ENCODE results near the gene OR5B3. TPM values are rescaled to one million over a fixed set of nuclear protein-coding genes. Genes with fewer than 3 reads are reported as not detected.
A peak's percentile ranks its signal among the peaks of the same experiment; 100 is the strongest.

Gene OR5B3
- total and polyA plus RNA-seq, 2 of the 13 experiments (the other 11 are each of a cell fraction or from before 2014, with no cell fraction given), result not detected

DNA sequence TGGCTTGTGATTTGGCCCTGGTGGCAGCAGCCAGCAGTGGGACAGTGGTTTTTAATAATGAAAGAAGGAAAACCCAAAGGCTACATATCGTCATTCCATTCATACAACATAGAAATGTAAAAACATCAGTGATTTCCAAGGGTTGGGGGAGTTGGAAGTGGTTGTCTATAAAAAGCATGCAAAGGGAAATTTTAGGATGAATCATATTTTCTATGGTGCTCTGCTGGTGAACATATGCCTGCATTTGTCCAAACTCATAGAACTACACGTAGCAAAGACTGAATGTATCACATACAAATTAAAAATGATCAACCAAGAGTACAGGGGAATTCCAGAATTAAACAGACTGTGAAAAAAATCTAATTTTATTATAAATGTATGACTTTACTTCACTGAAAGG, 11.1 kb downstream of the OR5B3 start:
- Histone ChIP-seq H3K4me2 (ENCODE audit: low read depth, low read length) (no peak overlapping the region), H3K4me1 (ENCODE audit: insufficient read depth, low read length) (no peaks in the 10 kb centered on the region), H3K4me3 (replicated peaks in 1 of 3; ENCODE audit: insufficient read depth in 1 of 3, low read depth in 2 of 3, low read length in 3 of 3) (no peak overlapping the region), H4K20me1 (ENCODE audit: insufficient read depth, low read length) (no peaks in the 10 kb centered on the region), H3K27me3 (ENCODE audit: control insufficient read depth in 1 of 2, insufficient read depth in 2 of 2, low read length in 2 of 2) (no peaks in the 10 kb centered on the region), H3K9me3 (ENCODE audit: low read length) (peaks cover 13% of the 10 kb centered on the region; the same call in 1 of the 2 replicates), H2AFZ (ENCODE audit: low read length) (no peak overlapping the region), H3K27ac (ENCODE audit: extremely low read length, insufficient read depth, low read length) (no peak overlapping the region), H3K9ac (ENCODE audit: insufficient read depth, low read depth, low read length) (no peak overlapping the region), H3K36me3 (replicated peaks in 1 of 2; ENCODE audit: control insufficient read depth in 1 of 2, insufficient read depth in 2 of 2, low read length in 2 of 2) (no peaks in the 10 kb centered on the region), H3K79me2 (ENCODE audit: insufficient read depth, low read length) (no peaks in the 10 kb centered on the region)
- intact Hi-C loops (cut with micrococcal nuclease; ENCODE audit: unreplicated experiment), result loop anchor here (10.0 kb wide), 1 partner anchor 119 kb away; no protein-coding TSS in a partner anchor
- DNase-seq (ENCODE audit: low spot score) (no peak), ATAC-seq (no peak), FAIRE-seq (no peak)
- in situ Hi-C loops (cut with HindIII; ENCODE audit: extremely low pct_ligation_motif_present, low pct_unique_long_range_greater_than_20kb), result no loop called here
- TF ChIP-seq SYNCRIP (IDR thresholded peaks at IDR 0.05; ENCODE audit: insufficient read depth, low read depth, low read length), result no peak
- no peak for TF ChIP-seq ZNF136 (CRISPR knock-in tag; IDR thresholded peaks at IDR 0.05; ENCODE audit: low read depth)
- TF ChIP-seq RNF2 (conservative IDR thresholded peaks at IDR 0.05; ENCODE audit: low read depth), result no peak
- WGBS (ENCODE audit: low lambda C conversion rate), result 16% methylated on average over 2 of the region's 2 CpGs
- POLR2A ChIA-PET, result no interaction called here
- BruUV-seq (replicated peaks), result no TSS peak
- CTCF ChIA-PET (ENCODE audit: low intra/inter-chr PET ratio, low total read pairs), result no interaction called here

DNA sequence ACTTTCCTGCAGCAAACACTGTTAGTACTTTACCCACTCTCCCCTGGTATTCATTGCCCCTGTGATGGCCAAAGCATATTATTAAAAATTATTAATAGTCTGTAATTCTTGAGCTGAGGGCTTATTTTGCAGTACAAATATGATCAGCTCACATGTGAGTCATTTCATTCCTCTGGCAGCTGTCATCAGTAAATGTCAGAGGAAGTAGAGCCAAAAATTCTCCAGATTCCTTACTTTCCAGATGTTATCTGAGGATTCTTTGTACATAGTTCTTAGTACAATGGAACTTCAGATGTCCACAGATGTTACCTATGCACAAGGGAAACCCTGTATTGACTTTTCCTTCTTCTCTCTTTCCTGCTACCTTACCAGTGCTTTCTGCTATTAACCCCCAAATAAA, 12.5 kb downstream of the OR5B3 start:
- Histone ChIP-seq H3K4me3 (replicated peaks in 1 of 3; ENCODE audit: insufficient read depth in 1 of 3, low read depth in 2 of 3, low read length in 3 of 3) (no peak overlapping the region), H3K27ac (ENCODE audit: extremely low read length, insufficient read depth, low read length) (no peak overlapping the region), H3K9me3 (ENCODE audit: low read length) (peaks cover 13% of the 10 kb centered on the region; the same call in 1 of the 2 replicates), H2AFZ (ENCODE audit: low read length) (no peak overlapping the region), H3K4me1 (ENCODE audit: insufficient read depth, low read length) (no peaks in the 10 kb centered on the region), H4K20me1 (ENCODE audit: insufficient read depth, low read length) (no peaks in the 10 kb centered on the region), H3K79me2 (ENCODE audit: insufficient read depth, low read length) (no peaks in the 10 kb centered on the region), H3K9ac (ENCODE audit: insufficient read depth, low read depth, low read length) (no peak overlapping the region), H3K27me3 (ENCODE audit: control insufficient read depth in 1 of 2, insufficient read depth in 2 of 2, low read length in 2 of 2) (no peaks in the 10 kb centered on the region), H3K4me2 (ENCODE audit: low read depth, low read length) (no peak overlapping the region), H3K36me3 (replicated peaks in 1 of 2; ENCODE audit: control insufficient read depth in 1 of 2, insufficient read depth in 2 of 2, low read length in 2 of 2) (no peaks in the 10 kb centered on the region)
- DNase-seq (ENCODE audit: low spot score) (peak; percentile 62), FAIRE-seq (no peak), ATAC-seq (no peak)
- ChIA-PET POLR2A (no interaction called here), CTCF (ENCODE audit: low intra/inter-chr PET ratio, low total read pairs) (no interaction called here)
- intact Hi-C loops (cut with micrococcal nuclease; ENCODE audit: unreplicated experiment) (loop anchor here (10.0 kb wide), 1 partner anchor 121 kb away; no protein-coding TSS in a partner anchor), in situ Hi-C loops (cut with HindIII; ENCODE audit: extremely low pct_ligation_motif_present, low pct_unique_long_range_greater_than_20kb) (no loop called here)
- TF ChIP-seq ZEB1 (IDR thresholded peaks at IDR 0.05; ENCODE audit: insufficient replicate concordance, low read depth) (no peak), NKX3-1 (CRISPR knock-in tag; IDR thresholded peaks at IDR 0.05) (no peak)
- TF ChIP-seq, protein P1, sequence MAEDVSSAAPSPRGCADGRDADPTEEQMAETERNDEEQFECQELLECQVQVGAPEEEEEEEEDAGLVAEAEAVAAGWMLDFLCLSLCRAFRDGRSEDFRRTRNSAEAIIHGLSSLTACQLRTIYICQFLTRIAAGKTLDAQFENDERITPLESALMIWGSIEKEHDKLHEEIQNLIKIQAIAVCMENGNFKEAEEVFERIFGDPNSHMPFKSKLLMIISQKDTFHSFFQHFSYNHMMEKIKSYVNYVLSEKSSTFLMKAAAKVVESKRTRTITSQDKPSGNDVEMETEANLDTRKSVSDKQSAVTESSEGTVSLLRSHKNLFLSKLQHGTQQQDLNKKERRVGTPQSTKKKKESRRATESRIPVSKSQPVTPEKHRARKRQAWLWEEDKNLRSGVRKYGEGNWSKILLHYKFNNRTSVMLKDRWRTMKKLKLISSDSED (CRISPR knock-in tag; IDR thresholded peaks at IDR 0.05), result no peak
- no TSS peak for BruUV-seq (replicated peaks)

Data from HepG2 (cell line).